HepG2 (cell line): Measurements from ENCODE around the gene HSF4. TPM values are rescaled to one million over a fixed set of nuclear protein-coding genes. Genes with fewer than 3 reads are reported as not detected.

ENCODE experiments used
- ATAC-seq: fragments of 200-7000 bp; cut with Tn5 transposase; 3 replicates; pipeline ENCODE4 v1.9.1; 2020; ENCODE audit warnings: mild to moderate bottlenecking, moderate library complexity
- BruUV-seq: library from RNA; stranded (reverse); fragments of 400-500 nt; replicated peaks from 2 replicates; lab custom pipeline; 2021; lab: Mats Ljungman, UMichigan
- CTCF ChIA-PET: fragments of 300-600 bp; formaldehyde crosslinking; extraction: SDS; loops from one replicate; lab custom pipeline; 2021; ENCODE audit warnings: low total read pairs, inconsistent platforms, low intra/inter-chr PET ratio; lab: Yijun Ruan, JAX
- POLR2A ChIA-PET: fragments of 350-600 bp; sonication (Branson Sonifier 250); formaldehyde crosslinking; loops from one replicate; lab custom pipeline; 2020; ENCODE audit warnings: antibody characterized with exemption, inconsistent platforms; lab: Yijun Ruan, JAX
- DNase-seq: peaks from one replicate; pipeline ENCODE4 v3.0.0-alpha.2; 2015; ENCODE audit warnings: low spot score
- FAIRE-seq: peaks from 3 replicates; lab custom pipeline; 2011; peaks lifted over from hg19 to GRCh38; lab: Jason Lieb, UNC
- H2AFZ ChIP-seq: one replicate; pipeline ENCODE4 v1.6.1; 2011; ENCODE audit warnings: low read length, inconsistent platforms
- H3K27ac ChIP-seq: fragments of 300-600 bp; 3 replicates; pipeline ENCODE4 v1.8.0; 2011; ENCODE audit warnings: mixed run types, mild to moderate bottlenecking, mixed read lengths, low read length, inconsistent platforms; ENCODE audit not compliant: insufficient read depth; ENCODE audit errors: extremely low read length
- H3K27me3 ChIP-seq, 2 experiments: fragments of 200-600 bp in 1 of 2; 2 replicates in 1 of 2; 3 replicates in 1 of 2; pipeline versions ENCODE4 v1.6.0 to v1.8.0; 2011; ENCODE audit warnings: low read length in 2 of 2, mild to moderate bottlenecking in 2 of 2, moderate library complexity in 2 of 2, inconsistent platforms in 1 of 2; ENCODE audit not compliant: insufficient read depth in 2 of 2, control insufficient read depth in 1 of 2
- H3K36me3 ChIP-seq, 2 experiments: fragments of 200-600 bp in 1 of 2; replicated peaks in 1 of 2; 2 replicates in 1 of 2; 3 replicates in 1 of 2; pipeline versions ENCODE4 v1.5.1 to v1.8.0; 2011; ENCODE audit warnings: low read length in 2 of 2, inconsistent platforms in 1 of 2; ENCODE audit not compliant: insufficient read depth in 2 of 2, control insufficient read depth in 1 of 2
- H3K4me1 ChIP-seq: 2 replicates; pipeline ENCODE4 v1.5.1; 2012; ENCODE audit warnings: low read length, inconsistent platforms; ENCODE audit not compliant: insufficient read depth
- H3K4me2 ChIP-seq: 2 replicates; pipeline ENCODE4 v1.6.0; 2011; ENCODE audit warnings: low read depth, low read length, inconsistent platforms
- H3K4me3 ChIP-seq, 3 experiments: fragments of 200-600 bp in 1 of 3; sonication (generic), shearing (Covaris generic) in 1 of 3; replicated peaks in 1 of 3; 2 replicates each; pipeline ENCODE4 v1.5.1; 2011 to 2016; ENCODE audit warnings: low read length in 3 of 3, inconsistent platforms in 2 of 3, low read depth in 2 of 3, mild to moderate bottlenecking in 2 of 3, control low read depth in 1 of 3, mixed read lengths in 1 of 3; ENCODE audit not compliant: insufficient read depth in 1 of 3
- H3K79me2 ChIP-seq: one replicate; pipeline ENCODE4 v1.6.1; 2011; ENCODE audit warnings: low read length, inconsistent platforms; ENCODE audit not compliant: insufficient read depth
- H3K9ac ChIP-seq: 2 replicates; pipeline ENCODE4 v1.6.0; 2011; ENCODE audit warnings: mild to moderate bottlenecking, low read depth, low read length, inconsistent platforms; ENCODE audit not compliant: insufficient read depth
- H3K9me3 ChIP-seq: 2 replicates; pipeline ENCODE4 v1.5.1; 2012; ENCODE audit warnings: mild to moderate bottlenecking, low read length
- H4K20me1 ChIP-seq: 2 replicates; pipeline ENCODE4 v1.6.0; 2011; ENCODE audit warnings: inconsistent platforms, mild to moderate bottlenecking, low read length, moderate library complexity; ENCODE audit not compliant: insufficient read depth
- ARHGAP35 ChIP-seq: sonication (generic); formaldehyde crosslinking; IDR thresholded peaks from 2 replicates; pipeline ENCODE4 v1.9.0; 2022; ENCODE audit warnings: mild to moderate bottlenecking, inconsistent platforms, moderate library complexity, missing genetic modification reagents, borderline replicate concordance
- BCLAF1 ChIP-seq: fragments of 450-650 bp; IDR thresholded peaks from 2 replicates; pipeline ENCODE4 v1.6.1; 2017; ENCODE audit warnings: mild to moderate bottlenecking
- HHEX ChIP-seq: IDR thresholded peaks from 2 replicates; pipeline ENCODE4 v1.6.1; 2016; ENCODE audit warnings: control low read depth
- KLF9 ChIP-seq: IDR thresholded peaks from 2 replicates; pipeline ENCODE4 v1.6.1; 2016; ENCODE audit warnings: low read depth
- ZC3H4 ChIP-seq: sonication (generic); formaldehyde crosslinking; IDR thresholded peaks from 2 replicates; pipeline ENCODE4 v1.4.0; 2020; ENCODE audit warnings: missing genetic modification reagents, borderline replicate concordance
- ZNF598 ChIP-seq: sonication (generic); formaldehyde crosslinking; IDR thresholded peaks from 2 replicates; pipeline ENCODE4 v1.5.1; 2020; ENCODE audit warnings: mild to moderate bottlenecking, missing genetic modification reagents, borderline replicate concordance
- ZNF792 ChIP-seq: IDR thresholded peaks from 2 replicates; pipeline ENCODE4 v1.6.1; 2016
- WGBS: methylation state at CpG from one replicate; pipeline ENCODE4 v1.1.6; 2017; ENCODE audit warnings: low lambda C conversion rate; 5-methylcytosine and 5-hydroxymethylcytosine counted together
- in situ Hi-C: cut with HindIII; loops from 2 replicates; pipeline ENCODE4 v1.10.0; 2017; ENCODE audit warnings: low pct_unique_long_range_greater_than_20kb; ENCODE audit not compliant: extremely low pct_ligation_motif_present
- intact Hi-C: fragments of 100-400 bp; cut with micrococcal nuclease; formaldehyde crosslinking; loops from one replicate; pipeline ENCODE4 v1.10.0; 2022; ENCODE audit not compliant: unreplicated experiment
- polyA plus RNA-seq, 8 experiments: library from polyadenylated mRNA; depleted of rRNA in 3 of 8; stranded (reverse) in 7 of 8; unstranded in 1 of 8; fragments of >200 nt; fragmentation: Illumina TruSeq in 4 of 8; extraction: Trizol in 4 of 8; gene quantifications; 2 replicates each; pipeline versions ENCODE4 v1.2.1 to v1.2.3, GENCODE V29; 2011 to 2016; ENCODE audit warnings: low read depth in 4 of 8, missing spikeins in 1 of 8, mixed read lengths in 1 of 8; ENCODE audit not compliant: insufficient read depth in 1 of 8
- total RNA-seq, 5 experiments: library from RNA; depleted of rRNA; stranded (reverse); fragments of >200 nt; fragmentation: Illumina TruSeq; extraction: Trizol; gene quantifications; 2 replicates each; pipeline ENCODE4 v1.2.3, GENCODE V29; 2016; ENCODE audit warnings: low read depth in 1 of 5

The HSF4 gene
- total and polyA plus RNA-seq, 2 of the 13 experiments (the other 11 are each of a cell fraction or from before 2014, with no cell fraction given): 3.5 to 16.9 TPM

- intact Hi-C loops (no loop called here), in situ Hi-C loops (no loop called here)
- Histone ChIP-seq H3K4me3 (no peak overlapping the region), H3K36me3 (peaks cover 27 to 30% of the 10 kb centered on the region in 2 experiments; a peak in 4 of 5 replicates), H3K4me1 (peaks cover 34% of the 10 kb centered on the region), H3K4me2 (no peak overlapping the region), H3K9me3 (no peaks in the 10 kb centered on the region), H3K27me3 (no peaks in the 10 kb centered on the region), H3K27ac (no peak overlapping the region), H2AFZ (no peak overlapping the region), H3K79me2 (no peaks in the 10 kb centered on the region), H4K20me1 (no peaks in the 10 kb centered on the region), H3K9ac (no peak overlapping the region)
- DNase-seq (no peak), ATAC-seq (no peak), FAIRE-seq (no peak)
- BruUV-seq: no TSS peak
- CTCF ChIA-PET: no interaction called here
- POLR2A ChIA-PET: no interaction called here
- WGBS: 96% methylated on average over 3 of the region's 4 CpGs
- TF ChIP-seq ZC3H4 (CRISPR knock-in tag) (no peak), ARHGAP35 (no peak), ZNF792 (CRISPR knock-in tag) (no peak), BCLAF1 (no peak), KLF9 (CRISPR knock-in tag) (no peak), ZNF598 (CRISPR knock-in tag) (no peak), HHEX (CRISPR knock-in tag) (no peak)
- TF ChIP-seq, all 625 proteins: peak for 0
Observed at GRCh38 chr16:67204076-67204475, 39.5 kb downstream of the HSF4 start.
